ENCODE results near the gene ATG4A. TPM values are rescaled to one million over a fixed set of nuclear protein-coding genes. Genes with fewer than 3 reads are reported as not detected.

The ATG4A gene
- total RNA-seq, 1 donor from 2014 or later = 11.5 TPM

DNA sequence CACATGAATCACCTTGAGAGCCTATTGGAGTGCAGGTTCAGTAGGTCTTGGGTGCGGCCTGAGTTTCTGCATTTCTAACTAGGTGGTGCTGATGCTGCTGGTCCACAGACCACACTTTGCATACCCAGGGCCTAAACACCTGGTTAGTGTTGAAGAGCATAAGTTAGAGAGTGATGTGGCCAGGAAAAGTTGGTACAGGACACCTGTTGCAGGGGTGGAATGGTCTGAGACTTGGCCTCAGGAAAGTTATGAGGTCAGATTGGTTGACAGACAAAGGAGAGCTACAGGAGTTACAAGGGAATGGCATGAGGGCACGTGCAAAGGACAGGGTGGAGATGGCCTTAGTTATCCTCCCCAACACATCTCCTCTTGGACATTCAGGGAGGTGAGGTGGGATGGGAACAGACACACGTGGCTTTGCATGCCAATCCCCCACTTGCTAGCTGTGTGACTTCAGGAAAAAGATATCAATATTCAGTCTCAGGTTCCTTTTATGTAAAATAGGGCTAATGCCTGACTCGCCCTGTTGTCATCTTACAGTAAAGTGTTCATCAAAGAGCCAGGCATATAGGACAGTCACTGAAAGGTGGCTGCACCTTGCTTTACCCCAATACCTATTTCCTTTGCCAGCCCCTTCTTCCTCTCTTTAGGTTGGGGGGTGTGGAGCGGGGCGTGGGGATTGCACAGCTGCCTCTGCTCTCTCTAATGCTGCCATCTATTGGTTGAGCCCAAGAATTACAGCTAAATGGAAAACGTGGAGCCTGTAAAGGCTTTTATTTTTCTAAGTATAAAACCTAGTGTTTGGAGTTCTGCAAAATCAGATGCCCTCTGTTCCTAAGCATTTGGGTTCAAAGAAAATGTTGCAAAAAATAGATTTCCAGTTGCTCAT is 47.5 kb downstream of the ATG4A start:
- H3K4me3 Mint-ChIP-seq = no peak overlapping the region
- H3K36me3 Mint-ChIP-seq = peaks cover 19% of the 10 kb centered on the region
- no peak overlapping the region for H3K27ac Mint-ChIP-seq
- DNase-seq (ENCODE audit: extremely low spot score, unreplicated experiment) = no peak
- no peaks in the 10 kb centered on the region for H3K4me1 Mint-ChIP-seq (ENCODE audit: unreplicated experiment)
- H3K9me3 Mint-ChIP-seq = no peaks in the 10 kb centered on the region
- TF ChIP-seq, protein P1, sequence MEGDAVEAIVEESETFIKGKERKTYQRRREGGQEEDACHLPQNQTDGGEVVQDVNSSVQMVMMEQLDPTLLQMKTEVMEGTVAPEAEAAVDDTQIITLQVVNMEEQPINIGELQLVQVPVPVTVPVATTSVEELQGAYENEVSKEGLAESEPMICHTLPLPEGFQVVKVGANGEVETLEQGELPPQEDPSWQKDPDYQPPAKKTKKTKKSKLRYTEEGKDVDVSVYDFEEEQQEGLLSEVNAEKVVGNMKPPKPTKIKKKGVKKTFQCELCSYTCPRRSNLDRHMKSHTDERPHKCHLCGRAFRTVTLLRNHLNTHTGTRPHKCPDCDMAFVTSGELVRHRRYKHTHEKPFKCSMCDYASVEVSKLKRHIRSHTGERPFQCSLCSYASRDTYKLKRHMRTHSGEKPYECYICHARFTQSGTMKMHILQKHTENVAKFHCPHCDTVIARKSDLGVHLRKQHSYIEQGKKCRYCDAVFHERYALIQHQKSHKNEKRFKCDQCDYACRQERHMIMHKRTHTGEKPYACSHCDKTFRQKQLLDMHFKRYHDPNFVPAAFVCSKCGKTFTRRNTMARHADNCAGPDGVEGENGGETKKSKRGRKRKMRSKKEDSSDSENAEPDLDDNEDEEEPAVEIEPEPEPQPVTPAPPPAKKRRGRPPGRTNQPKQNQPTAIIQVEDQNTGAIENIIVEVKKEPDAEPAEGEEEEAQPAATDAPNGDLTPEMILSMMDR (conservative IDR thresholded peaks at IDR 0.05) = peak; percentile 63
- no peaks in the 10 kb centered on the region for H3K27me3 Mint-ChIP-seq

DNA sequence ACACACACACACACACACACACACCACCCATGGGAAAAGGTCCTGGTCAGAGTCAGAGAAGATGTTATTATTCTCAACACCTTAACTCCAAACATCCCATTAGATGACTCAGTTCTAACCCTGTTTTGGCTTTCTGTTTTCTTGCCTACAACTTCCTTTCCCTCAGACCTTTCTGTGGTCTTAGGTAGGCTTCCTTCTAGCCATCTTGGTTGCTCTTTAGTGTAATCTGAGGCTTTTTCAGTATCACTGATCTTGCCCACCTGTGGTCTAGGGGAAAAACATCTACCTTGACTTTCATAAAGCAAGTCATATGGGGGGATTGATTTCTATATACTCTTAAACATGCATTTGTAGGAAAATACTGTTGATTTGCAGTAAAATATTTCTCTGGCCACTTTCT is 56.9 kb downstream of the ATG4A start:
- peaks cover 13% of the 10 kb centered on the region for H3K36me3 Mint-ChIP-seq
- no peak for DNase-seq (ENCODE audit: extremely low spot score, unreplicated experiment)
- H3K4me1 Mint-ChIP-seq (ENCODE audit: unreplicated experiment) = no peaks in the 10 kb centered on the region
- H3K9me3 Mint-ChIP-seq = no peaks in the 10 kb centered on the region
- H3K27ac Mint-ChIP-seq = no peak overlapping the region
- TF ChIP-seq, protein P1 (conservative IDR thresholded peaks at IDR 0.05) = no peak
- no peak overlapping the region for H3K4me3 Mint-ChIP-seq
- H3K27me3 Mint-ChIP-seq = no peaks in the 10 kb centered on the region

DNA sequence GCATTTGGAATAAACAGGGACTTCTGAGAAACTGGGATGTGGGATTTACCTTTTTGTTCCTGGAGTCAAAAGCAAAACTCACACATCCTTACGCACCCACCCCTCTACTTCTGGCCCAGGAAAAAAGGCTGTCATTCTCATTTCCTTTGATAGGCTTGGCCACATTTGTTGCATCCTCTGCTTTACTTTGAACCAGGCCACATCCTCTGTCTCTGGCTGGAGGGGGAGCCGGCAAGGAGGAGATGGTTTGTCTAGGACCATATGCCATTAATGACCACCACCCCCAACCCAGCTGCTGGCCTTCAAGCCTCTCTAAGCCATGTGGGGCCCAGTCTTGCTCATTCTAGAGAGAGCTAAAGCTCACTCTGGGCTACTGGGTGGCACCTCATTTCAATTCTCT is 64.5 kb downstream of the ATG4A start:
- Mint-ChIP-seq H3K4me1 (ENCODE audit: unreplicated experiment) (no peaks in the 10 kb centered on the region), H3K9me3 (no peaks in the 10 kb centered on the region), H3K4me3 (no peak overlapping the region), H3K27me3 (no peaks in the 10 kb centered on the region), H3K36me3 (peaks cover 10% of the 10 kb centered on the region), H3K27ac (no peak overlapping the region)
- no peak for DNase-seq (ENCODE audit: extremely low spot score, unreplicated experiment)
- TF ChIP-seq, protein P1 (conservative IDR thresholded peaks at IDR 0.05) = no peak

DNA sequence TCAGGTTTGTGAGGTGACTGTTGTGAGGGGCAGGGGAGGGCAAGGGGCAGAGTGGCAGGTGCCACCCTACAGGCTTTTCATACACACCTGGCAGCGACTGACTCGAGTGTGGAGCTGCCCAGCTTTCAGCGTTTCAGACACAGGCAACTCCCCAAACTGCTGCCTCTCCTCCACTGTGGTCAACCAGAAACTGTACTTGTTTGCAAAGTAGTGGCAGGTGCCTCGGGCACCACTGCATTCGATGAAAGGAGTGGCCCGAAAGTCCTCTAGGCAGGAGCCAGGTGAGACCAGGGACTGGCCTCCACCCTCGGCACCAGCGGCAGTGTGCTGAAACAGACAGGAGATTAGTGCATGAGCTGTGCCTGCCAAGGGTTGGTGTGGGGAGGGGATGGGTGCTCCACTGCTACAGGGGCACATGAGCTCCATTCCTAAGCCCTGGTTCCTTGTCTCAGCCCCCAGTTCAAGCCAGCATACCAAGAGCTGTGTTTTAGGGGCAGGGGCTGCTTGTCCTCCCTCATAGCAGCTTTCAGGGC is 65.4 kb downstream of the ATG4A start:
- Mint-ChIP-seq H3K4me3 (no peak overlapping the region), H3K27me3 (no peaks in the 10 kb centered on the region), H3K4me1 (ENCODE audit: unreplicated experiment) (no peaks in the 10 kb centered on the region), H3K27ac (no peak overlapping the region), H3K36me3 (peaks cover 10% of the 10 kb centered on the region), H3K9me3 (no peaks in the 10 kb centered on the region)
- TF ChIP-seq, protein P1 (conservative IDR thresholded peaks at IDR 0.05) = no peak
- no peak for DNase-seq (ENCODE audit: extremely low spot score, unreplicated experiment)

DNA sequence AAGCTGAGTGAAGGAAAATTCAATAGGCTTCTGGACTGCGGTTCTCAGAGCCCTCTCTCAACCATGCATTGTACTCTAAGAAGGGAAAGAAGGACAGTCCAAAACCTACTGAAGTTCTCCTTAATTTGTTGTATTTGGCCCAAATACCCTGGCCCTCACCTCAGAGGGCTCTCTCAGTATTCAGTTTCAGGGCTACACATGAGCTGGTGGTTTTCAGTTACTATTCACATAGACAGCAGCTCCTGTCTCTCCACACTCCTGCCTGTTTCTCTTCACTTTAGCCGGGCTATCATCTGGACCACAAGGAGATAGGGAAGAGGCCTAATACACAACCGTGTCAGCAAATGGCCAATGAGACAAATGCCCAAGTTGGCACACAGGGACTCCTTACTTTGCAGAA is 66.0 kb downstream of the ATG4A start:
- TF ChIP-seq, protein P1 (conservative IDR thresholded peaks at IDR 0.05) = no peak
- H3K9me3 Mint-ChIP-seq = no peaks in the 10 kb centered on the region
- H3K27me3 Mint-ChIP-seq = no peaks in the 10 kb centered on the region
- H3K27ac Mint-ChIP-seq = no peak overlapping the region
- H3K4me3 Mint-ChIP-seq = no peak overlapping the region
- no peak for DNase-seq (ENCODE audit: extremely low spot score, unreplicated experiment)
- H3K36me3 Mint-ChIP-seq = peaks cover 10% of the 10 kb centered on the region
- H3K4me1 Mint-ChIP-seq (ENCODE audit: unreplicated experiment) = no peaks in the 10 kb centered on the region
